Stimulated activated naive B cell treated with anti-CD40 and anti-IgM and Interleukin-4, amounts not matched to agents 10 μg/mL and 1 μg/mL and 100 μg/mL, for 72 hours (primary cell): Measurements from ENCODE around the gene TJAP1.
"Not testable (repeated sequence)": the region's sequence is repeated elsewhere in the genome, so short reads cannot be mapped to it uniquely, and the experiment has no call there.

Source experiments
- ATAC-seq, 2 donors: fragments of 150-1000 bp; cut with Tn5 transposase; replicated peaks; 2 replicates each; pipeline ENCODE4 v1.10.0; 2021; ENCODE audit warnings: moderate library complexity in 1 of 2
- DNase-seq: peaks from one replicate; pipeline ENCODE4 v3.0.0; 2021
- H3K27ac Mint-ChIP-seq: one replicate; pipeline ENCODE4 v1.8.0; 2022; ENCODE audit warnings: mild to moderate bottlenecking, mixed read lengths
- H3K27me3 Mint-ChIP-seq, 2 donors: one replicate each; pipeline ENCODE4 v1.8.0; 2022; ENCODE audit warnings: mixed read lengths in 2 of 2
- H3K36me3 Mint-ChIP-seq, 2 donors: one replicate each; pipeline ENCODE4 v1.8.0; 2022; ENCODE audit warnings: mixed read lengths in 2 of 2, mild to moderate bottlenecking in 1 of 2
- H3K4me1 Mint-ChIP-seq, 2 donors: one replicate each; pipeline ENCODE4 v1.8.0; 2022; ENCODE audit warnings: mixed read lengths in 2 of 2, mild to moderate bottlenecking in 1 of 2
- H3K4me3 Mint-ChIP-seq, 2 donors: one replicate each; pipeline ENCODE4 v1.8.0; 2022; ENCODE audit warnings: mild to moderate bottlenecking in 2 of 2, mixed read lengths in 2 of 2, moderate library complexity in 1 of 2
- H3K9me3 Mint-ChIP-seq, 2 donors: one replicate each; pipeline ENCODE4 v1.8.0; 2022; ENCODE audit warnings: mixed read lengths in 2 of 2, mild to moderate bottlenecking in 1 of 2

TJAP1 gene

GRCh38 chr6:43445576-43445975 lies 31.8 kb upstream of the TJAP1 start:
- H3K27ac Mint-ChIP-seq, result peak overlapping the region; percentile 88
- no peaks in the 10 kb centered on the region for H3K9me3 Mint-ChIP-seq

GRCh38 chr6:43447604-43448003 lies 29.8 kb upstream of the TJAP1 start:
- Mint-ChIP-seq H3K36me3 (peaks cover 50 to 81% of the 10 kb centered on the region in 2 donors), H3K27me3 (no peaks in the 10 kb centered on the region), H3K4me3 (no peak overlapping the region), H3K4me1 (no peaks in the 10 kb centered on the region), H3K27ac (no peak overlapping the region), H3K9me3 (no peaks in the 10 kb centered on the region)
- ATAC-seq, result no peak
- DNase-seq, result no peak

More at GRCh38 chr6:43445576-43445975, 31.8 kb upstream of the TJAP1 start:
- DNase-seq (no peak), ATAC-seq (no peak)
- H3K36me3 Mint-ChIP-seq, result peaks cover 54 to 79% of the 10 kb centered on the region in 2 donors
- H3K27me3 Mint-ChIP-seq, result no peaks in the 10 kb centered on the region
- no peaks in the 10 kb centered on the region for H3K4me1 Mint-ChIP-seq
- no peak overlapping the region for H3K4me3 Mint-ChIP-seq

GRCh38 chr6:43448916-43449315 lies 28.5 kb upstream of the TJAP1 start:
- H3K4me3 Mint-ChIP-seq, result no peak overlapping the region
- no peaks in the 10 kb centered on the region for H3K9me3 Mint-ChIP-seq
- H3K4me1 Mint-ChIP-seq, result no peaks in the 10 kb centered on the region
- ATAC-seq (no peak), DNase-seq (no peak)
- H3K27me3 Mint-ChIP-seq, result no peaks in the 10 kb centered on the region
- no peak overlapping the region for H3K27ac Mint-ChIP-seq
- H3K36me3 Mint-ChIP-seq, result peaks cover 47 to 75% of the 10 kb centered on the region in 2 donors

GRCh38 chr6:43450699-43451131 lies 26.7 kb upstream of the TJAP1 start:
- no peak overlapping the region for H3K4me3 Mint-ChIP-seq
- H3K36me3 Mint-ChIP-seq, result peaks cover 44 to 62% of the 10 kb centered on the region in 2 donors
- no peaks in the 10 kb centered on the region for H3K27me3 Mint-ChIP-seq
- no peaks in the 10 kb centered on the region for H3K9me3 Mint-ChIP-seq
- H3K4me1 Mint-ChIP-seq, result peaks cover 9 to 15% of the 10 kb centered on the region in 2 donors
- DNase-seq (no peak), ATAC-seq (no peak)
- no peak overlapping the region for H3K27ac Mint-ChIP-seq

GRCh38 chr6:43451348-43451747 lies 26.0 kb upstream of the TJAP1 start:
- no peaks in the 10 kb centered on the region for H3K9me3 Mint-ChIP-seq
- DNase-seq, result no peak
- H3K27ac Mint-ChIP-seq, result no peak overlapping the region
- no peak overlapping the region for H3K4me3 Mint-ChIP-seq
- no peaks in the 10 kb centered on the region for H3K27me3 Mint-ChIP-seq
- no peak for ATAC-seq
- H3K36me3 Mint-ChIP-seq, result peaks cover 38 to 60% of the 10 kb centered on the region in 2 donors
- peaks cover 14 to 21% of the 10 kb centered on the region in 2 donors for H3K4me1 Mint-ChIP-seq

GRCh38 chr6:43451939-43452338 lies 25.4 kb upstream of the TJAP1 start:
- Mint-ChIP-seq H3K36me3 (peaks cover 35 to 55% of the 10 kb centered on the region in 2 donors), H3K4me3 (no peak overlapping the region), H3K27ac (peak overlapping the region; percentile 74), H3K27me3 (peaks cover 4 to 5% of the 10 kb centered on the region in 2 donors), H3K4me1 (peaks cover 14 to 27% of the 10 kb centered on the region in 2 donors), H3K9me3 (peaks cover 0 to 2% of the 10 kb centered on the region in 2 donors)
- ATAC-seq, result no peak
- DNase-seq, result no peak

- H3K4me3 Mint-ChIP-seq, result no peak overlapping the region
Measured at GRCh38 chr6:43452896-43453295, 24.5 kb upstream of the TJAP1 start.

GRCh38 chr6:43453831-43454230 lies 23.5 kb upstream of the TJAP1 start:
- peaks cover 24 to 38% of the 10 kb centered on the region in 2 donors for H3K36me3 Mint-ChIP-seq
- ATAC-seq, result no peak
- peaks cover 14 to 28% of the 10 kb centered on the region in 2 donors for H3K4me1 Mint-ChIP-seq
- H3K27ac Mint-ChIP-seq, result peak overlapping the region; percentile 84
- DNase-seq, result no peak
- peak overlapping the region; percentile 85 to 93 for H3K4me3 Mint-ChIP-seq
- H3K27me3 Mint-ChIP-seq, result peaks cover 5 to 6% of the 10 kb centered on the region in 2 donors
- peaks cover 0 to 2% of the 10 kb centered on the region in 2 donors for H3K9me3 Mint-ChIP-seq

More at GRCh38 chr6:43452896-43453295, 24.5 kb upstream of the TJAP1 start:
- Mint-ChIP-seq H3K36me3 (peaks cover 26 to 46% of the 10 kb centered on the region in 2 donors), H3K9me3 (peaks cover 0 to 2% of the 10 kb centered on the region in 2 donors), H3K27me3 (peaks cover 5 to 6% of the 10 kb centered on the region in 2 donors), H3K4me1 (peaks cover 14 to 28% of the 10 kb centered on the region in 2 donors), H3K27ac (no peak overlapping the region)
- DNase-seq (no peak), ATAC-seq (no peak)

- Mint-ChIP-seq H3K36me3 (peaks cover 23 to 33% of the 10 kb centered on the region in 2 donors), H3K4me1 (peaks cover 14 to 28% of the 10 kb centered on the region in 2 donors), H3K27me3 (peaks cover 5 to 6% of the 10 kb centered on the region in 2 donors), H3K9me3 (peaks cover 0 to 2% of the 10 kb centered on the region in 2 donors), H3K4me3 (peak overlapping the region; percentile 85 to 93), H3K27ac (peak overlapping the region; percentile 84)
- ATAC-seq (peak; percentile 69 to 71), DNase-seq (no peak)
Measured at GRCh38 chr6:43454290-43454695, 23.1 kb upstream of the TJAP1 start.

- DNase-seq (peak; percentile 56), ATAC-seq (peak; percentile 66 to 69)
- H3K9me3 Mint-ChIP-seq, result peaks cover 0 to 2% of the 10 kb centered on the region in 2 donors
- peak overlapping the region; percentile 84 for H3K27ac Mint-ChIP-seq
- H3K27me3 Mint-ChIP-seq, result peaks cover 5 to 6% of the 10 kb centered on the region in 2 donors
- H3K4me1 Mint-ChIP-seq, result peaks cover 14 to 28% of the 10 kb centered on the region in 2 donors
- H3K4me3 Mint-ChIP-seq, result peak overlapping the region; percentile 85 to 93
- peaks cover 21 to 27% of the 10 kb centered on the region in 2 donors for H3K36me3 Mint-ChIP-seq
Measured at GRCh38 chr6:43454696-43455530, 22.5 kb upstream of the TJAP1 start.

GRCh38 chr6:43455531-43456428 lies 21.6 kb upstream of the TJAP1 start, which contains the start of gene DLK2:
TSS of gene DLK2 (minus strand) at chr6:43455548. CDS start at chr6:43454825, 723 bp downstream.
- ATAC-seq (peak; percentile 55 to 68), DNase-seq (no peak)
- peaks cover 14 to 28% of the 10 kb centered on the region in 2 donors for H3K4me1 Mint-ChIP-seq
- peaks cover 16 to 19% of the 10 kb centered on the region in 2 donors for H3K36me3 Mint-ChIP-seq
- peaks cover 5 to 6% of the 10 kb centered on the region in 2 donors for H3K27me3 Mint-ChIP-seq
- H3K27ac Mint-ChIP-seq, result peak within 1 kb of the TSS; percentile 84
- peaks cover 0 to 2% of the 10 kb centered on the region in 2 donors for H3K9me3 Mint-ChIP-seq
- peak within 1 kb of the TSS; percentile 85 to 93 for H3K4me3 Mint-ChIP-seq

- DNase-seq (no peak), ATAC-seq (no peak)
- H3K4me3 Mint-ChIP-seq, result no peak overlapping the region
- H3K27ac Mint-ChIP-seq, result no peak overlapping the region
- H3K27me3 Mint-ChIP-seq, result peaks cover 16 to 19% of the 10 kb centered on the region in 2 donors
- peaks cover 14 to 28% of the 10 kb centered on the region in 2 donors for H3K4me1 Mint-ChIP-seq
- peaks cover 0 to 2% of the 10 kb centered on the region in 2 donors for H3K9me3 Mint-ChIP-seq
- H3K36me3 Mint-ChIP-seq, result peaks cover 12 to 13% of the 10 kb centered on the region in 2 donors
Measured at GRCh38 chr6:43457643-43458042, 19.7 kb upstream of the TJAP1 start.

GRCh38 chr6:43458154-43458553 lies 19.2 kb upstream of the TJAP1 start:
- H3K4me3 Mint-ChIP-seq, DNase-seq, ATAC-seq, H3K27ac Mint-ChIP-seq, H3K9me3 Mint-ChIP-seq, H3K36me3 Mint-ChIP-seq: not testable (repeated sequence)
- Mint-ChIP-seq H3K4me1 (peaks cover 14 to 28% of the 10 kb centered on the region in 2 donors), H3K27me3 (peaks cover 20 to 24% of the 10 kb centered on the region in 2 donors)

GRCh38 chr6:43459535-43459934 lies 17.8 kb upstream of the TJAP1 start:
- Mint-ChIP-seq H3K9me3 (peaks cover 0 to 2% of the 10 kb centered on the region in 2 donors), H3K4me1 (peaks cover 10 to 23% of the 10 kb centered on the region in 2 donors), H3K27ac (no peak overlapping the region), H3K27me3 (peaks cover 22 to 33% of the 10 kb centered on the region in 2 donors), H3K36me3 (peaks cover under 1 to 4% of the 10 kb centered on the region in 2 donors), H3K4me3 (no peak overlapping the region)
- ATAC-seq (no peak), DNase-seq (no peak)
